ENCODE data around the gene SPN.
"Not testable (repeated sequence)": the region's sequence is repeated elsewhere in the genome, so short reads cannot be mapped to it uniquely, and the experiment has no call there.

The SPN gene

DNA sequence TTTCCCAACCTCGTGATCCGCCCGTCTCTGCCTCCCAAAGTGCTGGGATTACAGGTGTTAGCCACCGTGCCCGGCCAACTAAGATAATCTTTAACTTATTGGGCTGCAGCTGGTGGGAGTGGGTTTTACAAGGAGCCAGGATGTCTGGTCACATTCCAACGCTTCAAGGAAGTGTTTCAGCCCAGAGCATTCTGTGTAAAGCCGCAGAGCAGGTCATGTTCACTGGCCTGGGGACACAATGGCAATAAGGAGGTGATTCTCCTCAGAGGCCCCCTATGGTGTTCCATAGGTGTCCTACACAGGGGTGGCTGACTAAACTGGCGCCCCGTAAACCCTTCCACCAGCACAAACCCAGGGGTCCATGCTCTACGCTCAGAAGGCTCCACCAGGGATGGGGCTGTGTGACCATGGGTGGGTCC is 17.1 kb downstream of the SPN start:
- peak; percentile 60 for DNase-seq

DNA sequence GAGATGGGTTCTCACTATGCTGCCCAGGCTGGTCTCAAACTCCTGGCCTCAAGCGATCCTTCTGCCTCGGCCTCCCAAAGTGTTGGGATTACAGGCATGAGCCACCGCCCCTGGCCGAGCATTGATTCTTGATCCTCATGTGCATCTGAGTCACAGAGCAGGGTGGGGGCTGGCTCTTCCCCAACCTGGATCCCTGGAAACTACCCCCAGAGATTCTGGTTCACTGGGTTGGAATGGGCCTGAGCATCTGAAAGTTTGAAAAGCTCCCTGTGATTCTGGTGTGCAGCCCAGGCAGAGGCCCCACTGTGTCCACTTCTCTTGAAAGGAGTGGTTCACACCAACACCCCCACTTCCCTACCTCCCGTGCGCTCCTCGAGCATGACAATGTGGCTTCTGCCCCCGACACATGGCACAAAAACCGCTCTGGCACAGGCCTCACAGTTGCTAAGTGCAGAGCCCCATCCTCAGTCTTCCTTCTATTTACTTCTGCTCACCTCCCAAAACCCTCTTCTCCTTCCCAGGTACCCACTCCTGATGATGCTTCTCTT is 20.6 kb downstream of the SPN start:
- DNase-seq = no peak

DNA sequence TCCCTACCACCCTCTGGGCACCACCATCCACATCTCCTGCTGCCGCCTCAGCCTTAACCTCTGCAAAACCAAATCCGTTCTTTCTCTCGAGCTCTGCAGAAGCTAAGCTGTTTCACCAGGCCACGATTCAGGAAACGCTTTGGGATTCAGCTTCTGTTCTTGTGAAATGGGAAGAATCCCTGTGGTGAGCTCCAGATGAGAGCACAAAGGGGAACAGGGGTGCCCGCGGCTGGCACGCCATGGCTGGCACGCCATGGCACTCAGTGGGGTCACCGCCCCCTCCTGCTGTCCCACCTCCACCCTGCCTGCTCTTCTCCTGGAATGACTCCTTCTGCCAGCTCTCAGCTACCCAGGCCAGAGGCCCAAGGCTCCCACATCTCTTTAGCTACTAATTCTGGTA is 21.6 kb downstream of the SPN start:
- DNase-seq = no peak

GRCh38 chr16:29686740-29687332 is 23.8 kb downstream of the SPN start:
- no peak for DNase-seq

- no peak for DNase-seq
These were observed 24.7 kb downstream of the SPN start for GRCh38 chr16:29687755-29688154.

DNA sequence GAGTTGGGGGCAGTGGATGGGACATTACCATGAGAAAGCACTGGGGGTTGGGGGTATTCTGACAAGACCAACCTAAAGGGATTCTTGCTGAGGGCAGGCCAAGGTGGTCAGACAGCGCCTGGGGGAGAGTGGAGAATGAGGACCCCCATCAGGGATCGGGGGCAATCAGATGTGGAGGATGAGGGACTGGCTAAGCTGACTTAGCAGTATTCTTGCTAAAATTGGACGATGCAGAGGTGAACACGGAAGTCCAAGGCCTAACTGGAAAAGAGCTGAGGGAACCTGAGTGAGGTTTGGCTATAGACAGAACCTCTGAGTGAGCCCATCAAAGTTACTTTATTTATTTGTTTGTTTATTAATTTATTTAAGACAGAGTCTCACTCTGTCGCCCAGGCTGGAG is 25.1 kb downstream of the SPN start:
- no peak for DNase-seq

DNA sequence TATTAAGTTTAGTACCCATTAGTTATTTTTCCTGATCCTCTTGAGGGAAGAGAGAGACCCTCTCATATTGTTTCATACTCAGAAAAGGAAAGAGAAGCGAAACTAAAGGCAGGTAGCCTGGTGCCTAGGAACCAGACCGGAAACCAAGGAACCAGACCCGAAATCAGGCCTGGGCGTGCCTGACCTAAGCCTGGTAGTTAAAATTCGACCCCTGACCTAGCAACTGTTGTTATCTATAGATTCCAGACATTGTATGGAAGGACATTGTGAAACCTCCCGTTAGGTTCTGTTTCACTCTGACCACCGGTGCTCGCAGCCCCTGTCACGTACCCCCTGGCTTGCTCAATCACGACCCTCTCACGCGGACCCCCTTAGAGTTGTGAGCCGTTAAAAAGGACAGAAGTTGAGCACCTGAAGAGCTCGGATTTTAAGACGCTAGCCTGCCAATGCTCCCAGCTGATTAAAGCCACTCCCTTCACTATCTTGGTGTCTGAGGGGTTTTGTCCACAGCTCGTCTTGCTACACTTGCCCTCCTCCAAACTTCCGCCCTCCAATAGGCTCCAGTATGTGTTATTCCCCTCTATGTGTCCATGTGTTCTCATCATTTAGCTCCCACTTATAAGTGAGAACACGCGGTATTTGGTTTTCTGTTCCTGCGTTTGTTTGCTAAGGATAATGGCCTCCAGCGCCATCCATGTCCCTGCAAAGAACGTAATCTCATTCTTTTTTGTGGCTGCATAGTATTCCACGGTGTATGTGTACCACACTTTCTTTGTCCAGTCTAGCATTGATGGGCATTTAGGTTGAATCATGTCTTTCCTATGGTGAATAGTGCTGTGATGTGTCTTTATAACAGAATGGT is 26.7 kb downstream of the SPN start:
- DNase-seq = not testable (repeated sequence)

DNA sequence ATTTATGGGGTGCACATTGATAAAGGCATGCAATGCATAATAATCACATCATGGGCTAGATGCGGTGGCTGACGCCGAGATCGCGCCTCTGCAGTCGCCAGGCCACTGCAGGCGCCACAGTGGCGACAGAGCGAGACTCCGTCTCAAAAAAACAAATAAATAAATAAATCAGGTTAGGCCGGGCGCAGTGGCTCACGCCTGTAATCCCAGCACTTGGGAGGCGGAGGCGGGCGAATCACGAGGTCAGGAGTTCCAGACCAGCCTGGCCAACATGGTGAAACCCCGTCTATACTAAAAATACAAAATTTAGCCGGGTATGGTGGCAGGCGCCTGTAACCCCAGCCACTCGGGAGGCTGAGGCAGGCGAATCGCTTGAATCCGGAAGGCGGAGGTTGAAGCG is 29.6 kb downstream of the SPN start:
- DNase-seq = not testable (repeated sequence)

GRCh38 chr16:29694384-29695195 is 31.5 kb downstream of the SPN start:
- no peak for DNase-seq

DNA sequence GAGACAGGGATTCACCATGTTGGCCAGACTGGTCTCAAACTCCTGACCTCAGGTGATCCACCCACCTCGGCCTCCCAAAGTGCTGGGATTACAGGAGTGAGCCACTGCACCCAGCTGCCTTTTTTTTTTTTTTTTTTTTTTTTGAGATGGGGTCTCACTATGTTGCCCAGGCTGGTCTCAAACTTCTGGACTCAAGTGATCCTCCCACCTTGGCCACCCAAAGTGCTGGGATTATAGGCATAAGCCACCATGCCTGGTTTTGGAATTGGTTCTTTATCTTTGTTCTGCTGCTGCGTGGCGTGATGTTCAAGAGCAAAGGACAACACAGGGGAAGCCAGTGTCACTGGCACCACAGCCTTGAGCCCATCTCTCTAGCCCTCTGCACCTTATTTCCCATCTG is 32.6 kb downstream of the SPN start:
- DNase-seq = not testable (repeated sequence)

DNA sequence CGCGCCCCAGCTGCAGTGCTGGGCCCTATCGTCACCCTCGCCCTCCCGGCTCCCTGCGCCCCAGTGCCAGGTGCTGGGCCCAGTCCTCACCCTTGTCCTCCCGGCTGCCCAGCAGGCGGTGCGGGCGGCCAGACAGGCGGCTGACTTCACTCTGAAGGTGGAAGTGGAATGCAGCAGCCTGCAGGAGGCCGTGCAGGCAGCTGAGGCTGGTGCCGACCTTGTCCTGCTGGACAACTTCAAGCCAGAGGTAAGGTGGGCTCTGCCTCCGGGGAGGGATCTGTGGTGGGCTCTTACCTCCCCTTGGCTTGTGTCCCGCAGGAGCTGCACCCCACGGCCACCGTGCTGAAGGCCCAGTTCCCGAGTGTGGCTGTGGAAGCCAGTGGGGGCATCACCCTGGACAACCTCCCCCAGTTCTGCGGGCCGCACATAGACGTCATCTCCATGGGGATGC is 33.9 kb downstream of the SPN start:
- no peak for DNase-seq

DNA sequence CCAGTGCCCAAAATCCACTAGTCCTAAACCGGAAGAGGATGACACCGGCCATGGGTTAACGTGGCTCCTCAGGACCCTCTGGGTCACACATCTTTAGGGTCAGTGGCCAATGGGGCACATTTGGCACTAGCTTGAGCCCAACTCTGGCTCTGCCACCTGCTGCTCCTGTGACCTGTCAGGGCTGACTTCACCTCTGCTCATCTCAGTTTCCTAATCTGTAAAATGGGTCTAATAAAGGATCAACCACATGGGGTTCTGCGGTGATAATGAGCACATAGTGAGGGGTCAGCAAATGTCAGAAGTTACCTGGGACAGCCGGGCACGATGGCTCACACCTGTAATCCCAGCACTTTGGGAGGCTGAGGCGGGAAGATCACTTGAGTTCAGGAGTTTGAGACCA is 34.3 kb downstream of the SPN start:
- DNase-seq = no peak

DNA sequence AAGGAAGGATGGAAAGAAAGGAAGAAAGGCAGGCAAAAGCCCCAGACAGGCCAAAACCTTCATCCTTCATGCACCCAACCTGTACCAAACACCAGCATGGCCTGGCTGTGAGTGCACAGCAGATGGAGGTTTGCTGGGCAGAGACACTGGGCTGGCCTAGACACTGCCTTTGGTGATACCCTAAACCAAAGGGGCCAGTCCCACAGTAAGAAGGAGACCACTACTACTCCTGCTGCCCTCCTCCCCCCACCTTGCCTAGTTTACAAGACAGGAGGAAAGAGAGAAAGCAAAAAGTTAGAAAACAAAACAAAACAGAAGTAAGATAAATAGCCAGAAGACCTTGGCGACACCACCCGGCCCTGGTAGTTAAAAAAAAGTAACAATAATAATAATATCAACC is 35.0 kb downstream of the SPN start:
- DNase-seq = no peak

- DNase-seq = no peak
These were observed 35.7 kb downstream of the SPN start for GRCh38 chr16:29698484-29699323.

DNA sequence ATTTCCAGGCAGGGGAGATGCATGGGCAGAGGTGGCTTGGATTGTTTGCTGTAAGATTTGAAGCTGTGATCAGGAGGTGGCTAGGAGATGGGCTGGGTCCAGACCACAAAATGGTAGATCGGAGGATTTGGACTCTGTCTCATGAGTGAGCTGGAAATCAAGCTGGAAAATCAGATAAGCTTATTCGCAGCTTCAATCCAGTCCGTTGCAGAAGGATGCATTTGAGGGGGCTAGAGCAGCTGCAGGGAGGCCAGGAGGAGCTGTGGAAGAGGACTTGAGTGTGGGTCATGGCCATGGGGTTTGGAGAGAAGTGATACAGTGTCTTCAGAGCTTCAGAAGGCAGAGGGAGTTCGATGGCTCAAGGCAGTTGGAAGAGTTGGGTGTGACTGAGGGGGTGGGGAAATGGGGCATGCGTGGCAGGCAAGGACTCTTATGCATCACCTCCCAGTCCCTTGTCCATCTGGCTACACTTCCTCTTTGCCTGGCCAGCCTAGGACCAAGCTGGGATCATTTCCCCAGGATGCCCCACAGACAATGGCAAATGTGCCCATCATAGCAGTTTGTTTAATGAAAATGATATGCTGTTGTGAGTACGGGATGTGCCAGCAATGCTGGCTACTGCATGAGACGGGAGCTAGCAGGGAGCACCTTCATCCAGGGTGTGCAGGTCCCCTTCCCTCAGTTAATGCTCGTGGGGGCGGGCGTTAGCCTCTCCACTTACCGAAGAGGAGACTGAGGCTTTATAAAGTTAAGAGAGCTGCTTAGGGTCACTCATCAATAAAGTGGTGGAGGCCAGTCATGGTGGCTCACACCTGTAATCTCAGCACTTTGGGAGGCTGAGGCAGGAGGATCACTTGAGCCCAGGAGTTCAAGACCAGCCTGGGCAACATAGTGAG is 36.5 kb downstream of the SPN start:
- DNase-seq = no peak

GRCh38 chr16:29700253-29700987 is 37.4 kb downstream of the SPN start:
- peak; percentile 92 for DNase-seq

- DNase-seq = peak; percentile 23
These were observed 38.1 kb downstream of the SPN start for GRCh38 chr16:29701214-29701555.

GRCh38 chr16:29702269-29702668 is 39.2 kb downstream of the SPN start:
- DNase-seq = peak; percentile 10

GRCh38 chr16:29705030-29705429 is 42.0 kb downstream of the SPN start:
- DNase-seq = no peak

DNA sequence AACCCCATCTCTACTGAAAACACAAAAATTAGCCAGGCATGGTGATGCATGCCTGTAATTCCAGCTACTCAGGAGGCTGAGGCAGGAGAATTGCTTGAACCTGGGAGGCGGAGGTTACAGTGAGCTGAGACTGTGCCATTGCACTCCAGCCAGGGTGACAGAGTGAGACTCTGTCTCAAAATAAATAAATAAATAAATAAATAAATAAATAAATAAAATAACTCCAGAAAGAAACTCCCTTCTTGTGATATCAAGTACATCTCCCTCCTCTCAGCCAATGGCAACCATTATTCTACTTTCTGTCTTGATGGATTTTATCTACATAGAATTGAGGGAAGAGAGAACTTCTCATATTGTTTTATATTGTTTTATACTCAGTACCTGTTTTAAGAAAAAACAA is 44.1 kb downstream of the SPN start:
- DNase-seq = not testable (repeated sequence)

Data from NCI-H82 (cell line).